GM19239 (cell line): ENCODE results near the gene ESD.
A peak's percentile ranks its signal among the peaks of the same experiment; 100 is the strongest.
"Not testable (repeated sequence)": the region's sequence is repeated elsewhere in the genome, so short reads cannot be mapped to it uniquely, and the experiment has no call there.

ENCODE experiments used
- DNase-seq: peaks from one replicate; pipeline ENCODE4 v3.0.0; 2011; ENCODE audit warnings: low spot score; ENCODE audit not compliant: insufficient read length
- FAIRE-seq: peaks from 2 replicates; lab custom pipeline; 2011; peaks lifted over from hg19 to GRCh38; lab: Jason Lieb, UNC

ESD gene, protein sequence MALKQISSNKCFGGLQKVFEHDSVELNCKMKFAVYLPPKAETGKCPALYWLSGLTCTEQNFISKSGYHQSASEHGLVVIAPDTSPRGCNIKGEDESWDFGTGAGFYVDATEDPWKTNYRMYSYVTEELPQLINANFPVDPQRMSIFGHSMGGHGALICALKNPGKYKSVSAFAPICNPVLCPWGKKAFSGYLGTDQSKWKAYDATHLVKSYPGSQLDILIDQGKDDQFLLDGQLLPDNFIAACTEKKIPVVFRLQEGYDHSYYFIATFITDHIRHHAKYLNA

GRCh38 chr13:46796515-46797474 is at the start of gene ESD:
ESD (minus strand) TSS chr13:46797161; CDS start chr13:46791413, 5,748 bp downstream.
- DNase-seq (peak; percentile 73), FAIRE-seq (peak; percentile 99)

- DNase-seq: no peak
- FAIRE-seq: no peak
These were observed 49.8 kb upstream of the ESD start for GRCh38 chr13:46846726-46847125.

DNA sequence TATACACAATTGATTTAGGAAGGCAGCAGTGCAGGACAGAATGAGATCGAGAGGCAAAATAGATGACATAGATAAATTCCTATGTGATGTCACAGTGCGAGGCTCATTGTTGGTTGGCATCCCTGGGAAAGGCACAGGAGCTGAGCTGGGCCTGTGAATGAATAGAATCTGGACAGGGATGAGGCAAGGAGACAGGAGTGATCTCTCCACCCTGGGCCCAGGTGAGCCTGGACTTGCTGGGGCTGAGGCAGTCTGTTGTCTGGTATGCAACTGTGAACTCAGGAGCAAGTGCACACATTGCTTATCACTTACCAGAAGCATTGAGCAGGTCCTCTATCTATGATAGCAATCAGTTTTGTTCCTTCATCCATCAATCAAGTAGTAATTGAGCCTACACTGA is 48.2 kb upstream of the ESD start:
- no peak for DNase-seq
- FAIRE-seq: no peak

DNA sequence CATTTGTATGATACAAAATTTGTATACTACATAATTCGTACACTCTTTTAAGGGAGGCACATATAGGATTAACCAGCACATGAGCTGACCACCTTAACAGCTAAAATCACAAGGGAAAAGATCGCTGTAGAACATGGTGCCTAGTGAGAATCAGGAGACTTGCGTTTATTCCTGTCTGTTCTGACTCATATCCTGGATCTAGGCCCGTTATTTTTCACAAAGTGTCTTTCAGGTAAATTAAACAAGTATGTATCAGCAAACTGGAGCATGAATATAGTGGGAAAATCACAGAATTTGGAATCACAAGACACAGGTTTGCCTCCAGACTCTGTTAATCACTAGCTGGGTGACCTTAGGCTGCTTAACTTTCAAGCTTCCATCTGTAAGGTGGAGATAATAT is 47.5 kb upstream of the ESD start:
- no peak for FAIRE-seq

DNA sequence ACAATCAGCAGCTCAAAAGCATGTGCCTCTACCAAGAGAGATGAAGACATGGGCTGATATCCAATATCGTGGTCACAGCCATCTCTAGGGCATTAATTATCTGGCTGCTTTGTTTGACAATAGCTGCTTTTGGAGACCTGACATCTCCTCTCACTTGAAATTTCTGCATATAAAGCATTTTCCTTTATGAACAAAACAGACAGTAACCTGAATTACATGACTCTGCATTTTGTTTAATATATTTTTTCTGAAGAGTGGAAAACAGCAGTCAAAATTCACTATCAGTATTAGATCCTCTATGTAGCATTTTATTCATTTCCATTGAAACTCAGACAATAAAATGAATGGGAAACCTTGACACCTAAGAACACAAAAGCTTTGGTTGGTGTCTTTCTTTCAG is 42.4 kb upstream of the ESD start:
- FAIRE-seq: no peak

More for the DNA sequence above, 47.5 kb upstream of the ESD start:
- no peak for DNase-seq

GRCh38 chr13:46834657-46835056 is 37.7 kb upstream of the ESD start:
- no peak for FAIRE-seq
- no peak for DNase-seq

More for the DNA sequence above, 42.4 kb upstream of the ESD start:
- DNase-seq: no peak

DNA sequence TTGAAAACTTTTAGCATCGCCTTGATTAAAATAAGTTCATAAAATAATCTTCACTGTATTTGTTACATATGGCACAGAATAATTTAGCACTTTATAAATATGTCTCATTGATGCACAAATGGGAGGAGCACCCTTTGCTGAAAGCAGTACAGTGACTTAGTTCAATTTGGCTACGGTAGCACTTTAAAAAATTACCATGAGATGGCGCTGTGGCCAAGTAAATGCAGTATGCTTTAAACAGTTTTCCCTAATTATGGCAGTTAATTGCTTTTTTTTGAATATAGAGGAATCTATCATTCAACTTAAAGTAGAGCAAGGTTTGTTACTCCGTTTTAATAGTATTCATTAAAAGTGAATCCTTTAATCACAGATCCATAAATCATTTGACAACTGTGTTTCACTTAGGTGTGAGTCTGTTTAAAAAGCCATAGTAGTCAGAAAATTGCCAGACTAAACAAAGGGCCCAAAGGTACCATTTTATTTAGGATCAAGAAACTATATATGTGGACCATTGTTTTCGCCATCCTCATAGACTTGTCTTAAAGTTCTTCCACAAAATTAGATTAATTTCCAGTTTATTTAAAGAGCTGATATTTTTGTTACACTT is 34.7 kb upstream of the ESD start:
- FAIRE-seq: peak; percentile 94
- DNase-seq: no peak

DNA sequence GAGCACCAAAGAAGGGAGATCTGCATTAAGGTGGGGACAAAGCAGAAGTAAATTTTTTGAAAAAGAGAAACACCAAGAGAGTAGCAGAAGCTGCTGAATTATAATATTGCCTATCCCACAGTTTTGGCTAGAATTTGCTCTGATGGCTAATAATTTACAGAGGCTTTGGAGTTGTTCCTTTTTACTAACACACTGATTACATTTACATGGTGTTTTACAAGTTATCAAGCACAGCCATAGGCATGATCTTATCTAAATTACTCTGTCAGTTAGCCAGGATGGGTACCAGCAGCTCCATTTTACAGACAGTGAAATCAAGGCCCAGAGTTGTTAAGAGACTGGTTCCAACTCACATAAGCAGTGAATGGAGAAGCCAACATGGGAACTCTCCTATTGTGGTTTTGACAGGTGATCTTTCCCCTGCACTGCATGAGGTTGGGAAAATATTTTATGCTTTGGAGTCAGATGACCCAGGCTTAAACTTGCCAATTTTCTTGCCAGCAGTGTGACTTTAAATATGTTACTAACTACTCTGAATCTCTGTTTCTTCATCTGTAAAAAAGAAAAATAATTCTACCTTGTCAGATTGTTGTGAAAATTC is 33.5 kb upstream of the ESD start:
- no peak for FAIRE-seq
- no peak for DNase-seq

GRCh38 chr13:46822551-46822950 is 25.6 kb upstream of the ESD start:
- DNase-seq (no peak), FAIRE-seq (no peak)

GRCh38 chr13:46817838-46818476 is 21.0 kb upstream of the ESD start:
- DNase-seq: no peak
- FAIRE-seq: no peak

- DNase-seq (no peak), FAIRE-seq (no peak)
These were observed 20.1 kb upstream of the ESD start for GRCh38 chr13:46817095-46817494.

DNA sequence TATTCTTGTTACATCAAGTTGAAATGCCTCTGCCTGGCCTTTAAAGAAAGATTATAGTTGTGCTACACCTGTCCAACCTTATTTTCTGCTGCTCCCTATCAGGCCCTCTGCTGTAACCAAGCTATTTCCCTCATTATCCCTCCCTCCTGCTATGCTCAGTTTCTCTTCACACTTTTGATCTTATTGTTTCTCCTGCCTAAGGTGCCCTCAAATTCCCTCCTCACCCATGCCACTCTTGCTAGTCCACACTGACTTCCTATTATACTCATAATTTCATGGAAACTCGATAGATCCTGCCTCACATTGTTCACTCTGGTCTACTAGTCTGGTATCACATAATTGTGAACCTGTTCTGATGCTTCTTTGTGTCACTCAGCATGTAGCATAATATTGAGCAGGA is 19.4 kb upstream of the ESD start:
- DNase-seq (no peak), FAIRE-seq (no peak)

GRCh38 chr13:46812301-46812797 is 15.4 kb upstream of the ESD start:
- DNase-seq (no peak), FAIRE-seq (no peak)

DNA sequence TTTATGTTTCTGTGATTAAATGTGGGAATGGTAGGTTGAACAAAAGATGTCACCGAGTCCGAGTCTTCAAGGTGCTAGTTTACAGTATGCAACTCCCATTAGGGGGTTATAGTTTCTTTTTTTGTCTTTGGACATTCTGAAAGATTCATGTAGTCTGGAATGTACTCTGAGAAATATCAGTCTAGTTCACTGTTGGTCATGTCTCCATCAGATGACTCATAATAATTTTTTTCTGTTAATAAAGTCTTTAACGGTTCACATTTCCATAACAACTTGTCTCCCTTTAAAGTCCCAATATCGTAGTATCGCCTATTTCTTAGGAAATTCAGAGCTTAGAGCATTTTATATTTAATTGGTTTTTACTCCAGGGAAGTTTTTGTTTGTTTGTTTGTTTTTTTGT is 13.5 kb upstream of the ESD start:
- DNase-seq: no peak
- no peak for FAIRE-seq

GRCh38 chr13:46804921-46805320 is 8.0 kb upstream of the ESD start:
- DNase-seq, FAIRE-seq: not testable (repeated sequence)

DNA sequence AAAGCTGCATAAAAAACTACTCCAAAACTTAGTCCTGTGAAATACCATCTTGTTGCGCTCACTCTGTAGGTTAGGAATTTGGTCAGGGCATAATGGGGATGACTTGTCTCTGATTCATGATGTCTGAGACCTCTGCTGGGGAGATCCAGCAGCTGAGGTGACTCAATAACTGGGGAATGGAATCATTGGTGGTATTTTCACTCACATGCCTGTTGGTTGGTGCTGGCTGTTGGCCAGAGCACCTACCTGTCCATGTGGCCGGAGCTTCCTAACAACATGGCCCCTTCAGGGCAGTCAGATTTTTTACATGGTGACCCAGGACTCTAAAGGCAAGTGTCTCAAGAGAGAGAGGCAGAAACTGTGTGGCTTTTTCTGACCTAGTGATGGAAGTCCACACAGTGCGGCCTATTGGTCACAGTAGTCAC is 7.4 kb upstream of the ESD start:
- no peak for DNase-seq

GRCh38 chr13:46803586-46803985 is 6.6 kb upstream of the ESD start:
- DNase-seq (no peak), FAIRE-seq (no peak)

More for the DNA sequence above, 7.4 kb upstream of the ESD start:
- FAIRE-seq: no peak

DNA sequence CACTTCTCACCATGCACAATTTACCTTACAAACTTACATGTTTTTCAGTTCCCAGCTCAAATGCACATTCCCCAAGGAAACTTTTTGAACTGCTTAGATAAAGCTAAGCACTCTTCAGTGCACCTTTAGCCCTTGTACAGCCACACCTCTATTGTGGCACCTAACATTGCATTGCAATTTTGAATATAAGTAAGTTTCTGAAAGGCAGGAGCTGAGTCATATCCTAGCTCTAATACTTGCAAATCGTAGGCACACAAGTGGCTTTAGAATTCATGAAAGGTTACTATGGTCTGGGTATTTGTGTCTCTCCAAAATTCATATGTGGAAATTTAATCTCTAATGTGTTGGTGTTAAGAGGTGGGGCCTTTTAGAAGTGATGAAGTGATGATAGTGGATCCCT is 4.9 kb upstream of the ESD start:
- DNase-seq: no peak
- FAIRE-seq: no peak

DNA sequence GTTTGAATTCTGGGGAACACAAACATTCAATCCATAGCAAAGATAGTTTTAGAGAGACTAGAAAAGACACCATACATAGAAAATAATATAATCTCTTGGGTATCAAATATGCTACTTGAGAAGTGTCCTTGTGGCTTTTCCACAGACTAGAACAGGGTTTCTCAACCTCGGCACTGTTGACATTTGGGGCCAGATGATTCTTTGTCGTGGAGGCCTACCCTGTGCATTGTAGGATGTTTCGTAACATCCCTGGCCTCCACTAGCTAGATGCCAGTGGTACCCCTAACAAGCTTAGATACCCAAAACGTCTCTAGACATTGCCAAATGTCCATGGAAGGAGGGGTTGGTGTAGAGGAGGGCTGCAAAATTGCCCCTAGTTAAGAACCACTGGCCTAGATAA is 2.2 kb upstream of the ESD start:
- no peak for DNase-seq
- no peak for FAIRE-seq
